ENCODE results near the gene KLLN. TPM values are rescaled to one million over a fixed set of nuclear protein-coding genes. Genes with fewer than 3 reads are reported as not detected.

Gene KLLN
- total RNA-seq, 3 donors from 2014 or later: 0.60 to 1.1 (median 0.90) TPM

GRCh38 chr10:87827681-87828080 is 35.7 kb downstream of the KLLN start:
- no peaks in the 10 kb centered on the region for H3K9me3 ChIP-seq
- H3K4me1 ChIP-seq (ENCODE audit: low read depth): no peaks in the 10 kb centered on the region
- intact Hi-C loops (cut with DNase I, micrococcal nuclease): no loop called here
- TF ChIP-seq CTCF (IDR thresholded peaks at IDR 0.05): no peak
- DNase-seq: no peak
- ATAC-seq: no peak
- H3K4me3 ChIP-seq: no peak overlapping the region
- H3K36me3 ChIP-seq (ENCODE audit: low read depth): no peaks in the 10 kb centered on the region

- Histone ChIP-seq H3K4me3 (no peak overlapping the region), H3K36me3 (ENCODE audit: low read depth) (no peaks in the 10 kb centered on the region), H3K4me1 (ENCODE audit: low read depth) (no peaks in the 10 kb centered on the region), H3K9me3 (no peaks in the 10 kb centered on the region)
- intact Hi-C loops (cut with DNase I, micrococcal nuclease): no loop called here
- no peak for TF ChIP-seq CTCF (IDR thresholded peaks at IDR 0.05)
- ATAC-seq: no peak
- no peak for DNase-seq
Measured at GRCh38 chr10:87826653-87827052, 36.7 kb downstream of the KLLN start.

GRCh38 chr10:87819289-87819585 is 44.1 kb downstream of the KLLN start:
- DNase-seq: no peak
- H3K36me3 ChIP-seq (ENCODE audit: low read depth): no peaks in the 10 kb centered on the region
- no peaks in the 10 kb centered on the region for H3K9me3 ChIP-seq
- H3K4me1 ChIP-seq (ENCODE audit: low read depth): peaks cover 19% of the 10 kb centered on the region
- intact Hi-C loops (cut with DNase I, micrococcal nuclease): no loop called here
- ATAC-seq: no peak
- no peak overlapping the region for H3K4me3 ChIP-seq
- TF ChIP-seq CTCF (IDR thresholded peaks at IDR 0.05): no peak

- ATAC-seq (peak; percentile 53), DNase-seq (peak; percentile 54 to 65 (median 56))
- H3K4me3 ChIP-seq: peak overlapping the region; percentile 40
- peaks cover 19% of the 10 kb centered on the region for H3K4me1 ChIP-seq (ENCODE audit: low read depth)
- no peak for TF ChIP-seq CTCF (IDR thresholded peaks at IDR 0.05)
- H3K36me3 ChIP-seq (ENCODE audit: low read depth): no peaks in the 10 kb centered on the region
- intact Hi-C loops (cut with DNase I, micrococcal nuclease): no loop called here
- H3K9me3 ChIP-seq: no peaks in the 10 kb centered on the region
Measured at GRCh38 chr10:87818505-87819288, 44.6 kb downstream of the KLLN start.

GRCh38 chr10:87817609-87818504 is 45.5 kb downstream of the KLLN start, which contains the start of gene ATAD1:
Gene ATAD1 (minus strand): TSS chr10:87818226. CDS start chr10:87814599, 3,627 bp downstream.
- TF ChIP-seq CTCF (IDR thresholded peaks at IDR 0.05): no peak
- Histone ChIP-seq H3K4me1 (ENCODE audit: low read depth) (peaks cover 19% of the 10 kb centered on the region), H3K36me3 (ENCODE audit: low read depth) (no peaks in the 10 kb centered on the region), H3K4me3 (peak within 1 kb of the TSS; percentile 40), H3K9me3 (no peaks in the 10 kb centered on the region)
- DNase-seq: peak; percentile 89 to 93 (median 92)
- peak; percentile 98 for ATAC-seq
- intact Hi-C loops (cut with DNase I, micrococcal nuclease): no loop called here

All from mucosa of descending colon (tissue), 3 donors.